Measurements from ENCODE around the gene GLYATL3.

GLYATL3 gene

DNA sequence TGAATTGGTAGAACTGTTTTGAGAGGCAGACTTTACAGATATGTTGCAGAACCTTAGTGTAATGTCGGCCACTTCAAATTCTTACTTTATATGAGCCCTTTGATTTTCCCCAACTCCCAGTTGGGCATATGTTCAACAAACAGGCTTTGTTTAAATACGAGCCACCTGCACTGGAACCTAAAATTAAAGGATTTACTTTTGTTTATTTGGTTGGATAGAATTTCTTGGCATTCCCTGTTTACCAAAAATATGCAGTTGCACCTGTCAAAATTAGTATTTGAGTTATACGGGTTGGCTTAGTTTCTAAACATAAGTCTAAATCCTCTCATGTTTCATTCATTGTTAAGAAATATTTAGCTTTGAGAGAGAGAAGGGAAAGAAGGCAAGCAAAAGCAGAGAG lies 2.4 kb upstream of the GLYATL3 start:
- no peak overlapping the region for H3K4me3 Mint-ChIP-seq
- H3K27me3 Mint-ChIP-seq, result no peaks in the 10 kb centered on the region
- no peak overlapping the region for H3K27ac Mint-ChIP-seq
- H3K36me3 Mint-ChIP-seq (ENCODE audit: low read depth), result peaks cover 12% of the 10 kb centered on the region
- H3K4me1 Mint-ChIP-seq (ENCODE audit: low read depth), result no peaks in the 10 kb centered on the region
- no peaks in the 10 kb centered on the region for H3K9me3 Mint-ChIP-seq

DNA sequence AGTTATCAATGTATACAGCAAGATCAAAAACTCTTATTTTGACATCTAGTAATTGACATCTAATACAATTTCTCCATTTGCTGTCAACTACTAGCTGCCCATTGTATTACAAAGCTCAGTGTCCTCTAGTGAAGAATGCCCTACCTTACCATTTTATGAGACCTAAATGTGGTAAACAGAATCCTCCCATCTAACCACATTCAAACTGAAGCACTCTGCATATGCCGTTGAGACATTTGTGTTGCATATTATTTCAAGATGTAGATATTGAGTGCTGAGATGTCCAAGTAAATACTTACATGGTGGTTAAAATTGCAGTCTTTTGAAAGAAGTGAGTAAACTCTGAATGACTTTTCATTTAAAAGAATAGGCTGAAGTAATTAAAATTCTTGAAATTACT lies 597 bp upstream of the GLYATL3 start:
- H3K36me3 Mint-ChIP-seq (ENCODE audit: low read depth), result peaks cover 6% of the 10 kb centered on the region
- no peaks in the 10 kb centered on the region for H3K9me3 Mint-ChIP-seq
- no peak overlapping the region for H3K4me3 Mint-ChIP-seq
- H3K27ac Mint-ChIP-seq, result no peak overlapping the region
- peaks cover 4% of the 10 kb centered on the region for H3K27me3 Mint-ChIP-seq
- no peaks in the 10 kb centered on the region for H3K4me1 Mint-ChIP-seq (ENCODE audit: low read depth)

DNA sequence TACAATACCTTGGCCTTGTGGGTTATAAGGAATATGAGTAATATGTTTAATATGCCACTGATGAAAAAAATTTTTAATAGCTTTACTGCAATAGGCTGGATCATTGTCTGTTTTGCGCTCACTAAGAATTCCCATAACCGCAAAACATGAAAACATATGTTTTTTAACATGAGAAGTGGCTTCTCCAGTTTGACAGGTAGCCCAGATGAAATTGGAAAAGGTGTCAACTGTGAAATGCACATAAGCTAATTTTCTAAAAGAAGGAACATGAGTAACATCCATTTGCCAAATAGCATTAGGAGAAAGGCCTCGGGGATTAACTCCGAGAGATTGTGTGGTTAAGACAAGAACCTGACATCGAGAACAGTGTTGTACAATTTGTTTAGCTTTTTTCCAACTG lies 4.9 kb downstream of the GLYATL3 start:
- Mint-ChIP-seq H3K36me3 (ENCODE audit: low read depth) (no peaks in the 10 kb centered on the region), H3K4me3 (no peak overlapping the region), H3K27me3 (peaks cover 24% of the 10 kb centered on the region), H3K4me1 (ENCODE audit: low read depth) (no peaks in the 10 kb centered on the region), H3K9me3 (no peaks in the 10 kb centered on the region), H3K27ac (no peak overlapping the region)

DNA sequence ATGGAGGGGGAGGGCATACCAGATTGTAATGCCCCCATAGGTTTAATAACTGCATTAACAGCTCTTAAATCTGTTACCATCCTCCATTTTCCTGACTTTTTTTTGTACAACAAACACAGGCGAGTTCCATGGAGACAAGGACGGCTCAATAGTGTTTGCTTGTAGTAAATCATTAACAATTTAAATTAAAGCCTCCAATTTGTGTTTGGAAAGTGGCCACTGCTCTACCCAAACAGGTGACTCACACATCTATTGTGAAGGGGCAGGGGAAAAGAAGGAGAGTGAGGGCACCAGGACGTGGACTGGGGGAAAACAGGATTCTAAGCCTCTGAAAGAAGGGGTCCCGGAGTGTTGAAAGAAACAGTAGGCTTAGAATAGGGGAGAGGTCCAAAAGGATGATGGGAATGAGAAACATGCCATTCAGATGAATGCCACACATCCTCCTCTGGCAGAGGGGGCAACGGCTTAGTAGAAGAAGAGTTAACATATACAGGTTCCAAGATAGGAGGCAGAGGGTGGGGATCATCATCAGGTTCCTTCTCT lies 6.9 kb downstream of the GLYATL3 start:
- no peaks in the 10 kb centered on the region for H3K36me3 Mint-ChIP-seq (ENCODE audit: low read depth)
- H3K4me3 Mint-ChIP-seq, result no peak overlapping the region
- H3K9me3 Mint-ChIP-seq, result no peaks in the 10 kb centered on the region
- no peak overlapping the region for H3K27ac Mint-ChIP-seq
- H3K4me1 Mint-ChIP-seq (ENCODE audit: low read depth), result no peaks in the 10 kb centered on the region
- H3K27me3 Mint-ChIP-seq, result peaks cover 27% of the 10 kb centered on the region

DNA sequence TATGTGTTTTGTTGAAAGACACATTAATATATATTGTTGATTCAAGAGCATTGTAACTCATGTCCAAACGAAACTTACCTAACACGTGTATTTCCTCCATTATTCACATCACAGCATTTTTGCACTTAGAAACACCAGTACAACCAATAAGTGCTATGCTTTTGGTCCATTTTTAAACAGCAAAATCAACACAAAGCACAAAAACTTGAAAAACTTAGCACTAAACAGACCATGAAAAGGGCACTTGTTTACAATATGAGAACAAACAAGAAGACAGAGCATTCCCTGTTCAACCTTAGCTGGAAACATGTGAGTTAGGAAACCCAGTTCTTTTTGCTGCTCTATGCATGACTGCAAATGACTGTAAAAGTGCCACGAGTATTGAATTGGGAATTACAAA lies 9.6 kb downstream of the GLYATL3 start:
- no peaks in the 10 kb centered on the region for H3K36me3 Mint-ChIP-seq (ENCODE audit: low read depth)
- no peak overlapping the region for H3K4me3 Mint-ChIP-seq
- H3K27ac Mint-ChIP-seq, result no peak overlapping the region
- H3K9me3 Mint-ChIP-seq, result no peaks in the 10 kb centered on the region
- H3K27me3 Mint-ChIP-seq, result peaks cover 39% of the 10 kb centered on the region
- H3K4me1 Mint-ChIP-seq (ENCODE audit: low read depth), result no peaks in the 10 kb centered on the region

DNA sequence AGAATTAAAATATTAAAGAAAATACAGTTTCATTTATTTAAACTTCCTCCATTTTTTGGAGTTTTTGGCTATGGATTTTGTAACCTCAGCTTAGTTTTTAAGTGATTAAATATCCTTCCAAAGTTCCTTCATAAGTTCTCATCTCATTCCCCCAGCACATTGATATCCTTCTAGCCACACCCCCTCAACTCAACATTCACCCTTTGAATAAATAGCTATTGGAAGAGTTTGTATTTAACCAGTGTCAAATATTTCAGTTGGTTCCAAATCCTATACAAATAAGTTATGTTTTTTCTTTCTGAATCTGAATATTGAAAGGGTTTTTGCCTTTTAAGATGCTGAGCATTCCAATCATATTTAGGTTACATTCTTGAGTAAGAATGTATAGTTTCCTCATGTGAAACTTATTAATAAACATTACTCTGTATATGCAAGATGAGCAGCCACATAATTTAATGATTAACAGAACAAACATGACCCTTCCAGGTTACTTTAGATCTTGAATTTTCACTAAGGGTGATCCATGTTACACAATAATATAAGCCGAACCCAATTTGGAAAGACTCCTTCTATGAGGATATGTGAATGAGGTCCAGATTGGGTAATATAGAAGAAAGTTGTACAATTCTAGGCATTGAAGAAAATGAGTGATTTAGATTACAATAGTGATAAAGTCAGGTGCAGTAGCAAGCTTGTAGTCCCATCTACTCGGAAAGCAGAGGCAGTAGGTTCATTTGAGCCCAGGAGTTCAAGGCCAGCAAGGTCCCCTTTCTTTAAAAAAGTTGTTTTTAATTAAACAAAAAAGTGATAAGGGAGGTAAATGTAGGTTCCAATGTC lies 13.6 kb downstream of the GLYATL3 start:
- H3K27ac Mint-ChIP-seq, result no peak overlapping the region
- no peaks in the 10 kb centered on the region for H3K36me3 Mint-ChIP-seq (ENCODE audit: low read depth)
- peaks cover 29% of the 10 kb centered on the region for H3K27me3 Mint-ChIP-seq
- H3K4me3 Mint-ChIP-seq, result no peak overlapping the region
- no peaks in the 10 kb centered on the region for H3K4me1 Mint-ChIP-seq (ENCODE audit: low read depth)
- H3K9me3 Mint-ChIP-seq, result no peaks in the 10 kb centered on the region

DNA sequence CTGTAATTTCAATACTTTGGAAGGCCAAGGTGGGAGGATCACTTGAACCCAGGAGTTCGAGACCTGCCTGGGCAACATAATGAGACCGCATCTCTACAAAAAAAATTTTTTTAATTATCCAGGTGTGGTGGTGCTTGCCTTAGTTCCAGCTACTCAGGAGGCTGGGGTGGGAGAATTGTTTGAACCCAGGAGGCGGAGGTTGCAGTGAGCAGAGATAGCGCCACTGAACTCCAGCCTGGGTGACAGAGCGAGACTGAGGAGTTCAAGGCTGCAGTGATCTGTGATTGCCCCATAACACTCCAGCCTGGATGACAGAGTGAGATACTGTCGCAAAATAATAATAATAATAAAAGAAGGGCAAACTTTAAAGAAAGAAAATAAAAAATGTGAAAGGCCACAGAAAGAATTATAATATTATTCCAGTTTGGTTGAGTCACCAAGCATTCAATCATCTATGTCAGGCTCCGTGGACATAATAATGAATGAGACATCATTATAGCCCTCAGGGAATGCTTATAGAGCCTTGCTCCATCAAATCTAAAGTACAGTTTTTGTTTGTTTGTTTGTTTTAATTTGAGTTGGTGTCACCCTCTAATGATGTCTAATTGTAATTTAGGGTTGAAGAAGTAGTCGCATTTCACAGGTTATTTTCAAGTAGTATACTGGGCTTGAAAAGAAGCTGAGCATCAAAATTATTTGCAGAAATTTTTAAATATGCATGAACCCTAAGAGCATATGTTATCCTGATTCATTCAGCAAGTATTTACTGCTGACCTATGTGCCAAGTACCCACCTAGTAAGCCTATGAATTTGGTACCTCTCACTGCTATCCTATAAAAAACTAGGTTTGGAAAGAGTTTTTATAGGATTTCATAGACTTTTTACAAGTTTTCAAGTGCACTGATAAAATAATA lies 15.1 kb downstream of the GLYATL3 start:
- H3K9me3 Mint-ChIP-seq, result no peaks in the 10 kb centered on the region
- peaks cover 24% of the 10 kb centered on the region for H3K27me3 Mint-ChIP-seq
- H3K4me1 Mint-ChIP-seq (ENCODE audit: low read depth), result no peaks in the 10 kb centered on the region
- H3K27ac Mint-ChIP-seq, result no peak overlapping the region
- no peaks in the 10 kb centered on the region for H3K36me3 Mint-ChIP-seq (ENCODE audit: low read depth)
- no peak overlapping the region for H3K4me3 Mint-ChIP-seq

DNA sequence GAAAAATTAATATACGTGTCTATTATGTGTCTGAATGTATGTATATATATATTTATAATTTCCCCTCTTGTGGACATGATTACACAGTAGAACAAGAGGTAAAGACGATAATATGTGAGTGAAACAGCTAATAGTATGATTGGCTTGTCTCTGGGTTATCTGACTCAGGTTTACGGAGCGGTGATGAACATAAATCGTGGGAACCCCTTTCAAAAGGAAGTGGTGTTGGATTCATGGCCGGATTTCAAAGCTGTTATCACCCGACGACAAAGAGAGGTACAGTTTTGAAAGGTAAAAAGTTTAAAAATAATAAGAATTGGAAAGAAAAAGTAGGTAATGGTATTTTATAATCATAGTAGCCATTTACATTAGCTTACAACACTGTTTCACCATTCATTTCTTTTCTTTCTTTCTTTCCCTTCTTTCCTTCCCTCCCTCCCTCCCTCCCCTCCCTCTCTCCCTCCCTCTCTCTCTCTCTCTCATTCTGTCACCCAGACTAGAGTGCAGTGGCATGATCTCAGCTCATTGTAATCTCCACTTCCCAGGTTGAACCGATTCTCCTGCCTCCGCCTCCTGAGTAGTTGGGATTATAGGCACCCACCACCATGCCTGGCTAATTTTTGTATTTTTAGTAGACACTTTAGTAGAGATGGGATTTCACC lies 15.9 kb downstream of the GLYATL3 start:
- Mint-ChIP-seq H3K9me3 (no peaks in the 10 kb centered on the region), H3K27me3 (peaks cover 28% of the 10 kb centered on the region), H3K27ac (no peak overlapping the region), H3K36me3 (ENCODE audit: low read depth) (no peaks in the 10 kb centered on the region), H3K4me3 (no peak overlapping the region), H3K4me1 (ENCODE audit: low read depth) (no peaks in the 10 kb centered on the region)

DNA sequence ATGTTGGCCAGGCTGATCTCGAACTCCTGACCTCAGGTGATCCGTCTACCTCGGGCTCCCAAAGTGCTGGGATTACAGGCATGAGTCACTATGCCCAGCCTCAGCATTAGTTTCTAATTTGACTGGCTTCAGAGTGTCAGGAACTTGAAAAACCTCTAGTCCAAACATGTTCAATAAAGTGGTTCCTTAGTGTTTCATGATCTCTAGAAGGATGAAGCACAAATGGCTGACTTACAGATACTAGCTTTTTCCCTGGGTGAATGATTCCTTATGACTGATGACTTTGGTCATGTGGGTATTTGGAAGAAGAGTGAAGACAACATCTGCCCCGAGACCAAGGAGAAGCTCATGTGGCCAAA lies 16.4 kb downstream of the GLYATL3 start:
- Mint-ChIP-seq H3K27me3 (peaks cover 28% of the 10 kb centered on the region), H3K4me3 (no peak overlapping the region), H3K9me3 (no peaks in the 10 kb centered on the region), H3K4me1 (ENCODE audit: low read depth) (no peaks in the 10 kb centered on the region), H3K27ac (no peak overlapping the region), H3K36me3 (ENCODE audit: low read depth) (no peaks in the 10 kb centered on the region)

DNA sequence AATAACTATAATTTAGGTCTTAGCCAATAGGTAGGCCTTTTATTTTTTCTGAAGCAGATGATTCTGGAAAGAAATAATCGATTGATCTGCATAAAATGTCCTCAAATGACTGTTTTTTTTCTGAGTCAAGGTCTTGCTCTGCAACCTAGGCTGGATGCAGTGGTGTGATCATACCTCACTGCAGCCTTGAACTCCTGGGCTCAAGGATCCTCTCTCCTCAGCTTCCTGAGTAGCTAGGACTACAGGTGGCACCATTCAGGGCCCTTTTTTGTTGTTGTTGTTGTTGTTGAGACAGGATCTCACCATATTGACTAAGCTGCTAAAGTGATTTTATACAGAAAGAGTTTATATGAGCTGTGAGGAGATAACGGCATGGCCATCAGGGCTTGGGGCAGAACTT lies 18.2 kb downstream of the GLYATL3 start:
- Mint-ChIP-seq H3K36me3 (ENCODE audit: low read depth) (no peaks in the 10 kb centered on the region), H3K9me3 (no peaks in the 10 kb centered on the region), H3K4me1 (ENCODE audit: low read depth) (no peaks in the 10 kb centered on the region)

DNA sequence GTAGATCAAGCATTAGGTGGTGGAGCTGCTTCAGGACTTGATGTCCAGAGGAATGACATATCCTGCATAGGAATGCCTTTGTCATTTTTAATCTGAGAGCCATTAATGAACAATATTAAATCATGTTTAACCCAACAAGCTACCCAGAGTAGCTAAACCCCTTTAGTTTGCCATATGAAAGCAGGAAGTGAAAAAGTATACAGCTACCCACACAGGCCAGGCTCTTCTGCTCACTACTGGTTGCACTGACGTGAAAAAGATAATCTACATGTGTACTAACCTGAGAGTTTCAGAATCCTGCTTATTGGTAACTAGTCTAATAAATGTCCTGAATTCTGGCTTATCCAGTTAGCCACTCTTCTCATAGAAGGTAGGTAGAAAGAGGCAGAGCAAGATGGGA lies 19.9 kb downstream of the GLYATL3 start:
- peaks cover 9% of the 10 kb centered on the region for H3K27me3 Mint-ChIP-seq
- no peaks in the 10 kb centered on the region for H3K36me3 Mint-ChIP-seq (ENCODE audit: low read depth)
- no peak overlapping the region for H3K27ac Mint-ChIP-seq
- H3K4me1 Mint-ChIP-seq (ENCODE audit: low read depth), result no peaks in the 10 kb centered on the region
- no peak overlapping the region for H3K4me3 Mint-ChIP-seq
- H3K9me3 Mint-ChIP-seq, result no peaks in the 10 kb centered on the region

More for the DNA sequence above, 18.2 kb downstream of the GLYATL3 start:
- Mint-ChIP-seq H3K27ac (no peak overlapping the region), H3K27me3 (peaks cover 21% of the 10 kb centered on the region), H3K4me3 (no peak overlapping the region)

DNA sequence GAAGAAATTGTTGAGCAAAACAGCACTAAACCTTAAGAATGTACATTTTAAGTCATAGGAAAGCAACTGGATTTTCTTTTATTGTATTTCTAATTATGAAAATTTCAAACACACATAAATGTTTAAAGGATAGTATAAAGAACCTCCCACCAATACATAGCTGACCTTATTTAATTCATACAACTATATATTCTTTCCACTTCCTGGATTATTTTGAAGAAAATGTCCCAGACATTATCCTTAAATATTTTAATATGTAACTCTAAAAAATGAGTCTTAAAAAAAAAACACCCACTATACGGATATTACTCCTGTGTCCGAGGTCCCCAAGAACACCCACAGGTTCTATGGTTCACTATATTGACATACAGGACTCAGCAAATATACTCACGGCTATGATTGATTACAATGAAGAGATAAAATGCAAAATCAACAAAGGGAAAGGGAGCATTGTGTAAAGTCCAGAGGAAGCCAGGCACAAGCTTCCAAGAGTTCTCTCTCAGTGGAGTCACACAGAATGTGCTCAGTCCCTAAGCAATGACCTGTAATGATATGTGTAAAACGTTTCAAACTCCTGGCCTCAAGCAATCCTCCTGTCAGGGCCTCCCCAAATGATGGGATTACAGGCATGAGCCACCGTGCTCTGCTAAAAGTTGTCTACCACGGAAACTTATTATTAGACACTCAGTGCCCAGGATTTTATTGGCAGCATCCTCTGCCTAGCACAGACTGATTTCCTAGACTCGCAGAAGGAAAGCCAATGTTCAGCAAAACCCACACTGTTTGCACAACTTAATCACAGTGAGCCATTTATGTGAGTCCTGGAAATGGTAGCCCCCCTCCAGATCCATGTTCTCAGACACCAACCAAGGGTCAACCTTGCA lies 23.2 kb downstream of the GLYATL3 start:
- no peak overlapping the region for H3K4me3 Mint-ChIP-seq
- H3K27ac Mint-ChIP-seq, result no peak overlapping the region
- peaks cover 3% of the 10 kb centered on the region for H3K27me3 Mint-ChIP-seq
- H3K4me1 Mint-ChIP-seq (ENCODE audit: low read depth), result no peaks in the 10 kb centered on the region
- no peaks in the 10 kb centered on the region for H3K36me3 Mint-ChIP-seq (ENCODE audit: low read depth)
- H3K9me3 Mint-ChIP-seq, result no peaks in the 10 kb centered on the region

DNA sequence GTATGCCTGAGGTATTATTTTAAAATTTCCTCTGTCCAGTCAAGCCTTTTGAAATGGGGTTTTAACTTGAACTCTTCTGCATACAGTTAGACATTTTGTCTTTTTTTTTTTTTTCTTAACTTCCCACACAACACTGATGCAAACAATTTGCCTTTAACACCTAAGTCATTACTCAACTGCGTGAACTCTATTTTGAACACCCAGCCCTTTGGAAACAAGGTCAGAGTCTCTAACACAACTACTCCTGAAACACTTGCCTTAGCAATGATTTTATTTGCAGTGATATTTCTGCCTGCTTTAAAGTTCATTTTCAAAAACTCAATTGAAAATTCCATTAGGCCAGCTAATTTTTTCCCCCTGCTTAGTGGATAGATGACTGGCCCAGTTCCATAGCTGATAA lies 24.2 kb downstream of the GLYATL3 start:
- H3K36me3 Mint-ChIP-seq (ENCODE audit: low read depth), result no peaks in the 10 kb centered on the region
- H3K9me3 Mint-ChIP-seq, result no peaks in the 10 kb centered on the region
- no peak overlapping the region for H3K4me3 Mint-ChIP-seq
- no peak overlapping the region for H3K27ac Mint-ChIP-seq
- peaks cover 3% of the 10 kb centered on the region for H3K27me3 Mint-ChIP-seq
- no peaks in the 10 kb centered on the region for H3K4me1 Mint-ChIP-seq (ENCODE audit: low read depth)

DNA sequence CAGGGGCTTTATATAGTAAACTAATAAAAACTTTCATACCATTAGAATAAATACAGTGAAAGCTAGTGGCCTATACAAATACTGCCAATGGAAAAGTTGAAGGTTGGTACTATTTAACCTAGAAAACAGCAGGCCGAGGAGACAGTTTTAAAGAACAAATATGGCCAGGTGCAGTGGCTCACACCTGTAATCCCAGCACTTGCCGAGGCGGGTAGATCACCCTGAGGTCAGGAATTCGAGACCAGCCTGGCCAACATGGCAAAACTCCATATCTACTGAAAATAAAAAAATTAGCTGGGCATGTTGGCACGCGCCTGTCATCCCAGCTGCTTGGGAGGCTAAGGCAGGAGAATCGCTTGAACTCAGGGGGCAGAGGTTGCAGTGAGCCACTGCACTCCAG lies 24.8 kb downstream of the GLYATL3 start:
- no peaks in the 10 kb centered on the region for H3K4me1 Mint-ChIP-seq (ENCODE audit: low read depth)
- no peaks in the 10 kb centered on the region for H3K9me3 Mint-ChIP-seq
- no peak overlapping the region for H3K27ac Mint-ChIP-seq
- no peaks in the 10 kb centered on the region for H3K36me3 Mint-ChIP-seq (ENCODE audit: low read depth)
- peaks cover 3% of the 10 kb centered on the region for H3K27me3 Mint-ChIP-seq
- H3K4me3 Mint-ChIP-seq, result no peak overlapping the region

All from stimulated activated naive CD8-positive, alpha-beta T cell treated with anti-CD3 and anti-CD28 coated beads, Interleukin-15, Interleukin-2, amounts not matched to agents 100 ng/mL and 50 ng/mL, for 24 hours (primary cell).